PC-9 (cell line): ENCODE measurements around the gene CHCHD5. TPM values are rescaled to one million over a fixed set of nuclear protein-coding genes. Genes with fewer than 3 reads are reported as not detected.

Experiments used
- BruUV-seq: library from RNA; stranded (reverse); fragments of 400-500 nt; replicated peaks from 2 replicates; lab custom pipeline; 2021; lab: Mats Ljungman, UMichigan
- CTCF ChIA-PET: fragments of 300-600 bp; sonication (Branson Sonifier 250); formaldehyde crosslinking; loops from one replicate; lab custom pipeline; 2022; ENCODE audit warnings: antibody characterized with exemption; lab: Charles Lee
- POLR2A ChIA-PET: fragments of 300-600 bp; sonication (Branson Sonifier 250); formaldehyde crosslinking; loops from one replicate; lab custom pipeline; 2022; ENCODE audit warnings: antibody characterized with exemption; ENCODE audit not compliant: unreplicated experiment; lab: Charles Lee
- DNase-seq, 2 experiments: peaks; one replicate each; pipeline versions ENCODE4 v3.0.0 to v3.0.0-alpha.2; 2015 to 2022; ENCODE audit warnings: mixed read lengths in 1 of 2
- H2AFZ ChIP-seq: fragments of 200-600 bp; sonication (generic); 2 replicates; pipeline ENCODE4 v1.8.1; 2017; ENCODE audit warnings: antibody characterized with exemption
- H3F3A ChIP-seq: fragments of 200-600 bp; sonication (generic); 2 replicates; pipeline ENCODE4 v1.8.1; 2017; ENCODE audit warnings: antibody characterized with exemption, mild to moderate bottlenecking, low read depth; ENCODE audit not compliant: insufficient read depth
- H3K27ac ChIP-seq: fragments of 200-600 bp; sonication (generic); 2 replicates; pipeline ENCODE4 v1.6.1; 2016; ENCODE audit warnings: mixed run types
- H3K27me3 ChIP-seq: fragments of 200-600 bp; sonication (generic); 2 replicates; pipeline ENCODE4 v1.6.1; 2016; ENCODE audit warnings: low read depth, mixed run types; ENCODE audit not compliant: insufficient read depth
- H3K36me3 ChIP-seq: fragments of 200-600 bp; sonication (generic); 2 replicates; pipeline ENCODE4 v1.6.1; 2016; ENCODE audit warnings: low read depth, mixed run types
- H3K4me1 ChIP-seq: fragments of 200-600 bp; sonication (generic); replicated peaks from 2 replicates; pipeline ENCODE4 v1.6.1; 2016; ENCODE audit warnings: mixed run types; ENCODE audit not compliant: insufficient read depth
- H3K4me2 ChIP-seq: fragments of 200-600 bp; sonication (generic); 2 replicates; pipeline ENCODE4 v1.6.1; 2017; ENCODE audit warnings: mixed run types
- H3K4me3 ChIP-seq: fragments of 200-600 bp; sonication (generic); 2 replicates; pipeline ENCODE4 v1.6.1; 2016; ENCODE audit warnings: mixed run types
- H3K79me2 ChIP-seq: fragments of 200-600 bp; sonication (generic); 2 replicates; pipeline ENCODE4 v1.6.1; 2017; ENCODE audit warnings: low read depth, mixed run types
- H3K9me2 ChIP-seq: fragments of 200-600 bp; sonication (generic); 2 replicates; pipeline ENCODE4 v1.8.1; 2017; ENCODE audit warnings: mild to moderate bottlenecking; ENCODE audit not compliant: insufficient read depth
- H3K9me3 ChIP-seq: fragments of 200-600 bp; sonication (generic); 2 replicates; pipeline ENCODE4 v1.8.1; 2016; ENCODE audit warnings: low read depth; ENCODE audit not compliant: insufficient read depth
- H4K20me1 ChIP-seq: fragments of 200-600 bp; sonication (generic); 2 replicates; pipeline ENCODE4 v1.8.1; 2017; ENCODE audit not compliant: insufficient read depth
- CTCF ChIP-seq: fragments of 200-600 bp; sonication (generic); conservative IDR thresholded peaks from 2 replicates; pipeline ENCODE4 v1.6.1; 2017; ENCODE audit warnings: mixed run types, antibody characterized with exemption, mild to moderate bottlenecking, moderate library complexity
- EZH2 ChIP-seq: fragments of 200-600 bp; sonication (generic); IDR thresholded peaks from 2 replicates; pipeline ENCODE4 v1.8.0; 2017; ENCODE audit warnings: antibody characterized with exemption, low read depth
- intact Hi-C: fragments of 100-400 bp; cut with micrococcal nuclease; formaldehyde crosslinking; loops from one replicate; pipeline ENCODE4 v1.10.0; 2022; ENCODE audit not compliant: unreplicated experiment
- total RNA-seq: library from RNA; stranded (reverse); gene quantifications from 2 replicates; pipeline ENCODE4 v1.2.3, GENCODE V29; 2021

The CHCHD5 gene
- total RNA-seq, 1 experiment from 2014 or later = 38.4 TPM

GRCh38 chr2:112542123-112542983 lies 42.1 kb upstream of the CHCHD5 start, which contains the start of gene POLR1B:
Gene POLR1B (plus strand): TSS chr2:112542465. CDS start chr2:112542495, 30 bp downstream.
- ChIA-PET CTCF (no interaction called here), POLR2A (interaction anchor here (0.5 kb wide), 1 partner anchor 42 kb away, joined by 4 read pairs; the partner anchor contains the start of gene CHCHD5)
- Histone ChIP-seq H3K4me1 (peaks cover 21% of the 10 kb centered on the region), H3K9me2 (no peaks in the 10 kb centered on the region), H3K79me2 (peaks cover 54% of the 10 kb centered on the region), H3K36me3 (peaks cover 6% of the 10 kb centered on the region; the same call in 1 of the 2 replicates), H3K27me3 (no peaks in the 10 kb centered on the region), H4K20me1 (peaks cover 20% of the 10 kb centered on the region), H3K4me2 (peak within 1 kb of the TSS; percentile 95), H2AFZ (peak within 1 kb of the TSS; percentile 97), H3K27ac (peak within 1 kb of the TSS; percentile 75), H3K4me3 (peak within 1 kb of the TSS; percentile 97), H3K9me3 (no peaks in the 10 kb centered on the region), H3F3A (peaks cover 21% of the 10 kb centered on the region; the same call in 1 of the 2 replicates)
- BruUV-seq = TSS peak; percentile 44
- intact Hi-C loops = no loop called here
- no peak for TF ChIP-seq EZH2
- no peak for TF ChIP-seq CTCF
- DNase-seq = peak; percentile 79 to 81

DNA sequence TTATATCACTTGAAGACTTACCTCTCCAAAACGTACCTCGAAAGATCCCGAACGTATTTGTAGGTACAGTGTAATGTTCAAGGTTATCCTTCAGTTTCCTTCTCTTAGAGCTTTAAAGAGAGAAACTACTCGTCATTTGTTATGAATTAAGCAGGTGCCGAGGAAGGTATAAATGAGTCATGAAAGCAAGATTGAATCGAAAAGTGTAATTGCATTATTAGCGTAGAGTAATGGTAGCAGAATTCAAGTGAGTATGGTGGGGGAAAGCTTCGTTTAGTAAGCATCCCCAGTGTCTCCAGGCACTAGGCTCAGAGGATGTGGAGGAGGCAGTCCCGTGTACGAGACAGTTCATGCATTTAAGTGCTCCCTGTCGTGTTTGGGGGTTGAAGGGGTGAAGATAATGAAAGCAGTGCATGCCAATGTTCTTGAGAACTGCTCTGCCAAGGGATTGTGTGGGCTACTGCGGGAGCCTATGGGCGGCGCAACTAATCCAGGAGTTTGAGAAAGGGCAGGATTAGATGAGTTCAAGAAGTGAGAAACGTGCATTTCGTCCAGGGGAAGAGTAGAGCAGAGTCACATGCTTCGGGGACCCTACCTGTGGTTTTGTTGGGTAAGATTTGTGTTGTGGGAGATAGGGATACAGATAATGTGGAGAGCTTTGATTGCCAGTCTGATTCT lies 41.3 kb upstream of the CHCHD5 start:
- BruUV-seq = no TSS peak
- no peak for TF ChIP-seq CTCF
- no peak for TF ChIP-seq EZH2

GRCh38 chr2:112547333-112547732 lies 37.1 kb upstream of the CHCHD5 start:
- H4K20me1 ChIP-seq = peaks cover 23% of the 10 kb centered on the region
- TF ChIP-seq EZH2 (no peak), CTCF (no peak)
- peaks cover 13% of the 10 kb centered on the region; the same call in 1 of the 2 replicates for H3F3A ChIP-seq
- BruUV-seq = no TSS peak
- CTCF ChIA-PET = interaction anchor here (0.6 kb wide), 1 partner anchor 27 kb away, joined by 6 read pairs; no protein-coding TSS in a partner anchor
- H3K9me3 ChIP-seq = no peaks in the 10 kb centered on the region
- H3K4me2 ChIP-seq = no peak overlapping the region
- no peak for DNase-seq
- H3K27ac ChIP-seq = no peak overlapping the region
- POLR2A ChIA-PET = interaction anchor here (0.6 kb wide), 1 partner anchor 486 kb away, joined by 3 read pairs; no protein-coding TSS in a partner anchor
- no peak overlapping the region for H2AFZ ChIP-seq
- peaks cover 52% of the 10 kb centered on the region for H3K36me3 ChIP-seq
- H3K27me3 ChIP-seq = no peaks in the 10 kb centered on the region
- peaks cover 70% of the 10 kb centered on the region for H3K79me2 ChIP-seq
- intact Hi-C loops = no loop called here
- H3K4me1 ChIP-seq = peaks cover 15% of the 10 kb centered on the region
- no peak overlapping the region for H3K4me3 ChIP-seq
- no peaks in the 10 kb centered on the region for H3K9me2 ChIP-seq

More for the DNA sequence above, 41.3 kb upstream of the CHCHD5 start:
- intact Hi-C loops = no loop called here
- peaks cover 61% of the 10 kb centered on the region for H3K79me2 ChIP-seq
- H3F3A ChIP-seq = peaks cover 21% of the 10 kb centered on the region; the same call in 1 of the 2 replicates
- no peaks in the 10 kb centered on the region for H3K27me3 ChIP-seq
- ChIA-PET POLR2A (interaction anchor here (0.7 kb wide), 2 partner anchors 398 to 862 kb away, joined by 3 to 4 read pairs; no protein-coding TSS in a partner anchor), CTCF (no interaction called here)
- H3K9me2 ChIP-seq = no peaks in the 10 kb centered on the region
- peak overlapping the region; percentile 95 for H3K4me2 ChIP-seq
- peak overlapping the region; percentile 97 for H2AFZ ChIP-seq
- DNase-seq = no peak
- peaks cover 20% of the 10 kb centered on the region for H4K20me1 ChIP-seq
- peak overlapping the region; percentile 97 for H3K4me3 ChIP-seq
- H3K27ac ChIP-seq = peak overlapping the region; percentile 75
- H3K4me1 ChIP-seq = peaks cover 21% of the 10 kb centered on the region
- H3K36me3 ChIP-seq = peaks cover 12% of the 10 kb centered on the region
- no peaks in the 10 kb centered on the region for H3K9me3 ChIP-seq
